B cell (primary cell): ENCODE results near the gene APOC3. TPM values are rescaled to one million over a fixed set of nuclear protein-coding genes. Genes with fewer than 3 reads are reported as not detected.

Experiments
- ATAC-seq: fragments of 200-7000 bp; cut with Tn5 transposase; one replicate; pipeline ENCODE4 v1.10.0; 2021; ENCODE audit warnings: low read depth, mild to moderate bottlenecking, moderate number of reproducible peaks, moderate library complexity
- CTCF ChIA-PET: fragments of 350-600 bp; sonication (Branson Sonifier 250); formaldehyde crosslinking; loops from one replicate; lab custom pipeline; 2021; ENCODE audit warnings: antibody characterized with exemption, inconsistent platforms; lab: Charles Lee
- POLR2A ChIA-PET: fragments of 350-600 bp; sonication (Branson Sonifier 250); formaldehyde crosslinking; loops from one replicate; lab custom pipeline; 2021; ENCODE audit warnings: antibody characterized with exemption; lab: Charles Lee
- DNase-seq: peaks from one replicate; pipeline ENCODE4 v3.0.0; 2013
- H2AFZ ChIP-seq: 2 replicates; pipeline ENCODE4 v1.6.1; 2012; ENCODE audit warnings: mild to moderate bottlenecking, low read depth, low read length; ENCODE audit not compliant: insufficient read depth, poor library complexity, severe bottlenecking
- H3K27ac ChIP-seq, 2 donors: 1 replicate in 1 of 2; 2 replicates in 1 of 2; pipeline ENCODE4 v1.5.1; 2012 to 2013; ENCODE audit warnings: low read length in 2 of 2, mild to moderate bottlenecking in 2 of 2, moderate library complexity in 1 of 2
- H3K27me3 ChIP-seq, 4 experiments: fragments of 200-600 bp in 1 of 4; sonication (generic) in 1 of 4; replicated peaks in 1 of 4; 1 replicate in 2 of 4; 2 replicates in 2 of 4; pipeline versions ENCODE4 v1.6.1 to v1.7.0; 2013 to 2016; ENCODE audit warnings: low read length in 3 of 4, mild to moderate bottlenecking in 2 of 4, mixed read lengths in 1 of 4, moderate library complexity in 1 of 4; ENCODE audit not compliant: insufficient read depth in 4 of 4, control insufficient read depth in 3 of 4; ENCODE audit errors: control extremely low read depth in 1 of 4
- H3K36me3 ChIP-seq, 2 experiments: replicated peaks in 1 of 2; 1 replicate in 1 of 2; 2 replicates in 1 of 2; pipeline versions ENCODE4 v1.6.1 to v1.7.1; 2013; ENCODE audit warnings: low read length in 1 of 2; ENCODE audit not compliant: insufficient read depth in 2 of 2, control insufficient read depth in 1 of 2; ENCODE audit errors: control extremely low read depth in 1 of 2, extremely low read depth in 1 of 2
- H3K4me1 ChIP-seq, 2 donors: fragments of 200-600 bp in 1 of 2; sonication (generic) in 1 of 2; 1 replicate in 1 of 2; 2 replicates in 1 of 2; pipeline versions ENCODE4 v1.5.1 to v1.6.1; 2013 to 2017; ENCODE audit warnings: low read length in 2 of 2; ENCODE audit not compliant: control insufficient read depth in 2 of 2, insufficient read depth in 2 of 2
- H3K4me2 ChIP-seq: replicated peaks from 2 replicates; pipeline ENCODE3; 2012; ENCODE audit warnings: mild to moderate bottlenecking, low read depth, low read length; ENCODE audit not compliant: poor library complexity, severe bottlenecking
- H3K4me3 ChIP-seq, 5 experiments: fragments of 200-600 bp in 1 of 5; sonication (generic) in 1 of 5; 1 replicate in 3 of 5; 2 replicates in 2 of 5; pipeline versions ENCODE4 v1.5.1 to v1.7.0; 2011 to 2016; ENCODE audit warnings: low read length in 4 of 5, mild to moderate bottlenecking in 4 of 5, low read depth in 2 of 5, control low read depth in 1 of 5, moderate library complexity in 1 of 5; ENCODE audit not compliant: insufficient read depth in 1 of 5; ENCODE audit errors: control extremely low read depth in 1 of 5, extremely low read depth in 1 of 5
- H3K79me2 ChIP-seq: fragments of 200-600 bp; sonication (generic); one replicate; pipeline ENCODE4 v1.6.0; 2016; ENCODE audit warnings: low read length; ENCODE audit not compliant: control insufficient read depth, insufficient read depth
- H3K9ac ChIP-seq: fragments of 200-600 bp; sonication (generic); 2 replicates; pipeline ENCODE4 v1.6.1; 2017; ENCODE audit warnings: mild to moderate bottlenecking, low read length, moderate library complexity
- H3K9me3 ChIP-seq, 3 donors: one replicate each; pipeline versions ENCODE4 v1.6.1 to v1.7.1; 2013; ENCODE audit warnings: low read length in 2 of 3; ENCODE audit not compliant: control insufficient read depth in 2 of 3, insufficient read depth in 1 of 3; ENCODE audit errors: control extremely low read depth in 1 of 3
- H4K20me1 ChIP-seq: 2 replicates; pipeline ENCODE4 v1.6.0; 2012; ENCODE audit warnings: mild to moderate bottlenecking, low read length; ENCODE audit not compliant: insufficient read depth, control insufficient read depth, poor library complexity, severe bottlenecking
- H3K27ac Mint-ChIP-seq: one replicate; pipeline ENCODE4 v1.8.0; 2021; ENCODE audit warnings: mixed read lengths
- H3K27me3 Mint-ChIP-seq: one replicate; pipeline ENCODE4 v1.8.0; 2021; ENCODE audit warnings: mixed read lengths
- H3K4me1 Mint-ChIP-seq: one replicate; pipeline ENCODE4 v1.8.0; 2021; ENCODE audit warnings: mixed read lengths
- H3K4me3 Mint-ChIP-seq: one replicate; pipeline ENCODE4 v1.8.0; 2021; ENCODE audit warnings: mixed read lengths
- H3K9me3 Mint-ChIP-seq: one replicate; pipeline ENCODE4 v1.8.0; 2022; ENCODE audit warnings: mixed read lengths; ENCODE audit not compliant: insufficient read depth
- CTCF ChIP-seq: fragments of 200-600 bp; IDR thresholded peaks from one replicate; pipeline ENCODE4 v1.8.0; 2022; ENCODE audit warnings: antibody characterized with exemption, mild to moderate bottlenecking
- EZH2 ChIP-seq: IDR thresholded peaks from 2 replicates; pipeline ENCODE4 v1.6.1; 2012; ENCODE audit warnings: borderline replicate concordance, low read depth, mild to moderate bottlenecking, moderate library complexity, low read length; ENCODE audit not compliant: insufficient read depth, poor library complexity, severe bottlenecking
- WGBS: methylation state at CpG from one replicate; pipeline ENCODE4 v1.1.5; 2013; ENCODE audit warnings: missing lambda C conversion rate; ENCODE audit not compliant: insufficient coverage; 5-methylcytosine and 5-hydroxymethylcytosine counted together
- intact Hi-C: fragments of 100-400 bp; cut with micrococcal nuclease; formaldehyde crosslinking; loops from one replicate; pipeline ENCODE4 v1.10.0; 2022
- polyA plus RNA-seq: library from polyadenylated mRNA; depleted of rRNA; stranded (reverse); fragments of >200 nt; gene quantifications from 2 replicates; pipeline ENCODE4 v1.2.3, GENCODE V29; 2012
- total RNA-seq, 2 donors: library from RNA; stranded (reverse); fragments of 120-200 nt in 1 of 2; gene quantifications; 1 replicate in 1 of 2; 2 replicates in 1 of 2; pipeline versions ENCODE4 v1.2.3 to v1.2.4, GENCODE V29; 2013 to 2022

Gene APOC3
- total and polyA plus RNA-seq, 2 donors (not counting 1 experiment from before 2014, with no cell fraction given) = not detected

- 89% methylated on average over 17 of the region's 17 CpGs for WGBS
- TF ChIP-seq EZH2 (no peak), CTCF (no peak)
- ChIA-PET CTCF (no interaction called here), POLR2A (no interaction called here)
- Histone ChIP-seq H3K9ac (no peak overlapping the region), H3K27ac (no peak overlapping the region), H3K36me3 (no peaks in the 10 kb centered on the region), H3K4me3 (no peak overlapping the region), H3K4me1 (peaks cover 4 to 6% of the 10 kb centered on the region in 2 donors), H3K27me3 (no peaks in the 10 kb centered on the region), H3K9me3 (no peaks in the 10 kb centered on the region), H3K79me2 (no peaks in the 10 kb centered on the region), H2AFZ (no peak overlapping the region), H4K20me1 (no peaks in the 10 kb centered on the region), H3K4me2 (no peak overlapping the region)
- DNase-seq (no peak), ATAC-seq (no peak)
- Mint-ChIP-seq H3K4me3 (no peak overlapping the region), H3K9me3 (no peaks in the 10 kb centered on the region), H3K27ac (no peak overlapping the region), H3K27me3 (peaks cover 4% of the 10 kb centered on the region), H3K4me1 (peaks cover 9% of the 10 kb centered on the region)
- intact Hi-C loops = no loop called here
These were observed 641 bp downstream of the APOC3 start for GRCh38 chr11:116830184-116830912.

GRCh38 chr11:116831790-116832349, 2.2 kb downstream of the APOC3 start:
- no peaks in the 10 kb centered on the region for H3K9me3 Mint-ChIP-seq
- H2AFZ ChIP-seq = no peak overlapping the region

More at GRCh38 chr11:116831790-116832349, 2.2 kb downstream of the APOC3 start:
- ChIA-PET CTCF (no interaction called here), POLR2A (no interaction called here)
- ATAC-seq (no peak), DNase-seq (no peak)
- Histone ChIP-seq H3K4me3 (no peak overlapping the region), H3K27ac (no peak overlapping the region), H3K9ac (no peak overlapping the region), H4K20me1 (no peaks in the 10 kb centered on the region), H3K36me3 (no peaks in the 10 kb centered on the region), H3K27me3 (peaks cover 0 to 4% (median 0%) of the 10 kb centered on the region in 4 experiments), H3K79me2 (no peaks in the 10 kb centered on the region), H3K4me1 (peaks cover 7 to 14% of the 10 kb centered on the region in 2 donors), H3K9me3 (no peaks in the 10 kb centered on the region), H3K4me2 (no peak overlapping the region)
- TF ChIP-seq CTCF = no peak
- TF ChIP-seq EZH2 = no peak
- H3K27ac Mint-ChIP-seq = no peak overlapping the region
- H3K4me1 Mint-ChIP-seq = peaks cover 16% of the 10 kb centered on the region
- WGBS = 93% methylated on average over 3 of the region's 7 CpGs
- H3K27me3 Mint-ChIP-seq = peaks cover 4% of the 10 kb centered on the region
- intact Hi-C loops = no loop called here
- H3K4me3 Mint-ChIP-seq = no peak overlapping the region
